Kidney (tissue), 14 donors: Measurements from ENCODE around the gene FYCO1. TPM values are rescaled to one million over a fixed set of nuclear protein-coding genes. Genes with fewer than 3 reads are reported as not detected.

Experiments used
- DNase-seq, 5 donors: peaks; one replicate each; pipeline ENCODE4 v3.0.0-alpha.2; 2013 to 2020
- FAIRE-seq: peaks from 2 replicates; lab custom pipeline; 2012; peaks lifted over from hg19 to GRCh38; lab: Jason Lieb, UNC
- H3K27ac ChIP-seq, 2 donors: one replicate each; pipeline ENCODE4 v1.7.0; 2013; ENCODE audit warnings: low read depth in 2 of 2, low read length in 2 of 2, inconsistent platforms in 1 of 2
- H3K27me3 ChIP-seq: one replicate; pipeline ENCODE4 v1.7.1; 2013; ENCODE audit warnings: low read length, inconsistent platforms; ENCODE audit not compliant: control insufficient read depth, insufficient read depth
- H3K36me3 ChIP-seq, 3 donors: one replicate each; pipeline versions ENCODE4 v1.7.0 to v1.7.1; 2013; ENCODE audit warnings: low read length in 3 of 3, control low read depth in 1 of 3, inconsistent platforms in 1 of 3; ENCODE audit not compliant: insufficient read depth in 3 of 3, control insufficient read depth in 2 of 3
- H3K4me1 ChIP-seq, 3 donors: one replicate each; pipeline versions ENCODE4 v1.7.0 to v1.7.1; 2013; ENCODE audit warnings: low read length in 3 of 3, inconsistent platforms in 1 of 3, low read depth in 1 of 3; ENCODE audit not compliant: control insufficient read depth in 2 of 3, insufficient read depth in 2 of 3
- H3K4me3 ChIP-seq, 3 donors: one replicate each; pipeline versions ENCODE4 v1.7.0 to v1.8.1; 2013; ENCODE audit warnings: low read length in 3 of 3, control low read depth in 1 of 3, inconsistent platforms in 1 of 3
- H3K9ac ChIP-seq, 3 donors: one replicate each; pipeline versions ENCODE4 v1.7.0 to v1.7.1; 2013; ENCODE audit warnings: low read length in 3 of 3, control low read depth in 1 of 3, inconsistent platforms in 1 of 3
- H3K9me3 ChIP-seq, 3 donors: one replicate each; pipeline versions ENCODE4 v1.7.0 to v1.7.1; 2013; ENCODE audit warnings: low read length in 3 of 3, control low read depth in 1 of 3, inconsistent platforms in 1 of 3; ENCODE audit not compliant: control insufficient read depth in 2 of 3, insufficient read depth in 1 of 3
- intact Hi-C: fragments of 100-400 bp; cut with DNase I; formaldehyde crosslinking; loops from one replicate; pipeline ENCODE4 v1.11.1; 2022
- polyA plus RNA-seq: library from polyadenylated mRNA; stranded (reverse); fragments of 350-450 nt; fragmentation: Illumina TruSeq; extraction: RNeasy Lipid Tissue Mini Kit (QIAGEN cat#74804); gene quantifications from one replicate; pipeline ENCODE4 v1.2.3, GENCODE V29; 2014; ENCODE audit warnings: low read depth, low replicate concordance; ENCODE audit not compliant: insufficient read depth
- total RNA-seq: library from RNA; stranded (reverse); fragmentation: NEBNext Ultra II Directional; extraction: Animal tissue kit (Norgen Biotek cat#: 25700); gene quantifications from one replicate; pipeline ENCODE4 v1.2.1, GENCODE V29; 2021
- TF ChIP-seq, protein P1 (sequence below): IDR thresholded peaks from 3 replicates; pipeline ENCODE4 v1.5.1; 2012; ENCODE audit warnings: mild to moderate bottlenecking, moderate library complexity, borderline replicate concordance; ENCODE audit not compliant: insufficient read depth; ENCODE audit errors: extremely low read depth
- donor health status: control.
- donor health status: control.
- donor health status: control.
- donor health status: control.
- donor health status: control.
- donor health status: DM: yes; HTN: yes; CAD: no.
- donor health status: Normal renal cell carcinoma (clear cell type).

FYCO1 gene
- total and polyA plus RNA-seq, 2 donors from 2014 or later, result 11.1 to 39.1 TPM

DNA sequence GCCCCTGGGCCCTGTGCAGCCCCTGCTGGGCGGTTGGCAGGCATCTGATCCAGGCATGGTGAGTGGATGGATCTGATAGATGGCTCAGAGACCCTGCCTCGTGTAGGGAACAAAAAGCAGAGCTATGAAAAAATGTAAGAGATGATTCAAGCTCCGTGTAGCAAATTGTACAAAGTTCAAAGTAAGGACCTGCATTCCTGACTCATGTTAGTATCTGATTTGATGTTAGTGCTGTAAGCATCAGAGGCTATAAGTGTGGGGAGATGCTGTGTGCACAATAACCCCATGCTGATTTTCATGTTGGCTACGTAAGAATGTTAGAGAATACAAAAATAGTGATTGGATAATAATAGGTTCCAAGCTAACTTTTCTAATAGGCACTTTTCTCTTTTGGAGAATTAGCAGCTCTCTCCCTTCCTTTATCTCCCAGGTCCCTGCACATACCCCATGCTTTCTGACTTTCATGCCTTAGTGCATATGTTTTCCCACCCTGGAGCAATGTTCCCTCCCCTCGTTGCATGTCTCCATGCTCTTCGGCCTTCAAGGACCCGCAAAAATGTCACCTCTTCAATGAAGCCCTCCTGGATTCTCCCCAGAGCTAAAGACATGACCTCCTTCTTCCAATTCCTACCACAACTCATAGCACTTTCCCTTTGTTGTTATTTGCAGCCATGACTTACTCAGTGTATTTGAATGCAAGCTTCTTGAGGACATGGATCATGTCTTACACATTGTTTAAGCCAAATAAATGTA lies 107.7 kb downstream of the FYCO1 start:
- H3K9me3 ChIP-seq, result no peaks in the 10 kb centered on the region
- intact Hi-C loops, result no loop called here
- no peak for FAIRE-seq
- TF ChIP-seq, protein P1, sequence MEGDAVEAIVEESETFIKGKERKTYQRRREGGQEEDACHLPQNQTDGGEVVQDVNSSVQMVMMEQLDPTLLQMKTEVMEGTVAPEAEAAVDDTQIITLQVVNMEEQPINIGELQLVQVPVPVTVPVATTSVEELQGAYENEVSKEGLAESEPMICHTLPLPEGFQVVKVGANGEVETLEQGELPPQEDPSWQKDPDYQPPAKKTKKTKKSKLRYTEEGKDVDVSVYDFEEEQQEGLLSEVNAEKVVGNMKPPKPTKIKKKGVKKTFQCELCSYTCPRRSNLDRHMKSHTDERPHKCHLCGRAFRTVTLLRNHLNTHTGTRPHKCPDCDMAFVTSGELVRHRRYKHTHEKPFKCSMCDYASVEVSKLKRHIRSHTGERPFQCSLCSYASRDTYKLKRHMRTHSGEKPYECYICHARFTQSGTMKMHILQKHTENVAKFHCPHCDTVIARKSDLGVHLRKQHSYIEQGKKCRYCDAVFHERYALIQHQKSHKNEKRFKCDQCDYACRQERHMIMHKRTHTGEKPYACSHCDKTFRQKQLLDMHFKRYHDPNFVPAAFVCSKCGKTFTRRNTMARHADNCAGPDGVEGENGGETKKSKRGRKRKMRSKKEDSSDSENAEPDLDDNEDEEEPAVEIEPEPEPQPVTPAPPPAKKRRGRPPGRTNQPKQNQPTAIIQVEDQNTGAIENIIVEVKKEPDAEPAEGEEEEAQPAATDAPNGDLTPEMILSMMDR, result no peak
- H3K4me3 ChIP-seq, result no peak overlapping the region
- H3K36me3 ChIP-seq, result no peaks in the 10 kb centered on the region
- DNase-seq, result no peak
- H3K27me3 ChIP-seq, result no peaks in the 10 kb centered on the region
- no peaks in the 10 kb centered on the region for H3K4me1 ChIP-seq
- H3K9ac ChIP-seq, result no peak overlapping the region
- no peak overlapping the region for H3K27ac ChIP-seq

DNA sequence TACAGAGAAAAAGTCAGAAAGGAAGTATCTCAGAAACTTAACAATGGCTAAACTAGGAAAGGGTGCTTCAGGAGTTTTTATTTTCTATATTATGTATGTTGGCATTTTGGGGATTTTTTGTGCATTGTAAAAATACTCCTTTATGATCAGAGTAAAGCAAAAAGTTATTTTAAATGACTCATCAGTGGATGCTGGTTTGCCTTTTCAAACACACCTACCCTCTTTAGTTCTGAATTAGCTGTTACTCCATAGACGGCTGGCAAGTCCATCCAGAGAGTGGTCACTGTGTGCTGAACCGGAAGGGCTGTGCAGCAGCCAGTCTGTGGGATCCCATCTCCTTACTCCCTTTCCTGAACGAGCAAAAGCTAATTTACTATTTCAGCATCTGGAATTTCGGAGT lies 108.3 kb downstream of the FYCO1 start:
- no peak for FAIRE-seq
- H3K27ac ChIP-seq, result no peak overlapping the region

DNA sequence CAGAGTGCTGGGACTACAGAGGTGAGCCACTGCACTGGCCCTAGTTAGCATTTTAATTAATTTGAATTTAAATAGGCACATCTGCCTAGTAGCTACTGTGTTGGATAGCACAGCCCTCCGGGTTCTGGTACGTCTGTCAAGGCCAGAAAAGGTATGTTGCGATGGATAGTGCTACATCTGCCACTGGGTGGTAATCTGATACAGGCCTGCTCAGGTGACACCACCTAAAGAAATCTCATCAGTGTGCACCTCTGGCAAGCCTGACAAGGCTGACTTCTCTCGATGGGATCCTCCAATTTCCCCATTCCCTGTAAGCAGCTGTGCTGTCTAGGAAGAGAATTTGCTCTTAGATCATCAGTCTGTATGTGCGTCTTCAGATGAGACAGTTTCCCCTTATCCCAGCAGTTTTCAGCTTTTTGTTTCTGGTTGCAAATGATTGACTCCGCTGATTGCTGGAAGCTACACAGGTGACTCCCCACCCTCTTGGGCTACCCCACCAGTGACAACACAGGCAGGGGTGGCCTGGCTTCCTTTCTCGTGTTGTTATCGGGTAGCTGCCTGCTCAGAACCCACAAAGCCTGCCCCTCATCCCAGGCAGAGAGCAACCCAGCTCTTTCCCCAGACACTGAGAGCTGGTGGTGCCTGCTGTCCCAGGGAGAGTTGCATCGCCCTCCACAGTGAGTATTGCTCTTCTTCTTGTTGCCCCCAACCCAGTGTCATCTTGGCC lies 109.5 kb downstream of the FYCO1 start, which contains the start of gene CCR9:
TSS of gene CCR9 (plus strand) at position 565 of the 727 bp plus-strand sequence. CDS start 8,391 bp downstream, outside the sequence.
- Histone ChIP-seq H3K27ac (no peak within 1 kb of the TSS), H3K36me3 (no peaks in the 10 kb centered on the region), H3K27me3 (no peaks in the 10 kb centered on the region), H3K9me3 (no peaks in the 10 kb centered on the region), H3K4me1 (no peaks in the 10 kb centered on the region), H3K9ac (no peak within 1 kb of the TSS), H3K4me3 (no peak within 1 kb of the TSS)
- intact Hi-C loops, result no loop called here
- DNase-seq (no peak), FAIRE-seq (no peak)
- TF ChIP-seq, protein P1, result no peak

More for the DNA sequence above, 108.3 kb downstream of the FYCO1 start:
- no peak overlapping the region for H3K9ac ChIP-seq
- H3K4me3 ChIP-seq, result no peak overlapping the region
- H3K27me3 ChIP-seq, result no peaks in the 10 kb centered on the region
- no peak for DNase-seq
- no peaks in the 10 kb centered on the region for H3K36me3 ChIP-seq
- no peaks in the 10 kb centered on the region for H3K9me3 ChIP-seq
- TF ChIP-seq, protein P1, result no peak
- no peaks in the 10 kb centered on the region for H3K4me1 ChIP-seq
- intact Hi-C loops, result no loop called here
